22Rv1 (cell line): ENCODE measurements around the gene OTOF.

Experiments
- CTCF ChIP-seq: fragments of 450-650 bp; IDR thresholded peaks from 2 replicates; pipeline ENCODE4 v1.5.1; 2017; ENCODE audit warnings: mild to moderate bottlenecking
- ZFX ChIP-seq: fragments of 450-650 bp; IDR thresholded peaks from 2 replicates; pipeline ENCODE4 v1.6.1; 2017; ENCODE audit warnings: antibody characterized with exemption, borderline replicate concordance

- TF ChIP-seq CTCF (no peak), ZFX (no peak)
These were observed 22.5 kb upstream of the OTOF start for GRCh38 chr2:26500406-26500805.
